ENCODE measurements around the gene PLSCR5.

The PLSCR5 gene, protein sequence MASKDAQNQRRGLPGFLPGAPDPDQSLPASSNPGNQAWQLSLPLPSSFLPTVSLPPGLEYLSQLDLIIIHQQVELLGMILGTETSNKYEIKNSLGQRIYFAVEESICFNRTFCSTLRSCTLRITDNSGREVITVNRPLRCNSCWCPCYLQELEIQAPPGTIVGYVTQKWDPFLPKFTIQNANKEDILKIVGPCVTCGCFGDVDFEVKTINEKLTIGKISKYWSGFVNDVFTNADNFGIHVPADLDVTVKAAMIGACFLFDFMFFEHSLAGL

DNA sequence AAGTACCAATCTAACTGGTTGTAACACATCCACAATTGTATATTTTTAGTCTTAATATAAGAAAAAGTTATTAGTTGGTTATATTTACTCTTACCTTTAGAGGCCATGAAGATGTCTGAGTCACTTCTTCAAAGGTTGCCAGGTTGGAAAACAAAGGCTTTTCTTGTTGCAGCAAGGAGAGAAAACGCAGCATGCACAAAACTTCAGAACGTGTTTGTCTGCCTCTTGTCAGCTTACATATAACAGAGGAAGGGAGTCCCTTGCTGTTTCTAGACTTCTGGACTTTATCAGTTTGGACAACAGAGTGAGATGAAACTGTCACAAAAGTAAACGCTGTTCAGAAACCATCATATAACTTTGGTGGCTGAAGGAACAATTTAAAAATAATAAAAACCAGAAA is at the start of gene PLSCR5:
Gene PLSCR5 (minus strand): TSS at position 241 of the 400 bp plus-strand sequence. CDS start 134 bp downstream, at position 107.
- Mint-ChIP-seq H3K4me3 (no peak within 1 kb of the TSS), H3K36me3 (no peaks in the 10 kb centered on the region), H3K27me3 (peaks cover 7% of the 10 kb centered on the region), H3K9me3 (ENCODE audit: low read depth) (no peaks in the 10 kb centered on the region), H3K4me1 (ENCODE audit: low read depth) (no peaks in the 10 kb centered on the region), H3K27ac (no peak within 1 kb of the TSS)

DNA sequence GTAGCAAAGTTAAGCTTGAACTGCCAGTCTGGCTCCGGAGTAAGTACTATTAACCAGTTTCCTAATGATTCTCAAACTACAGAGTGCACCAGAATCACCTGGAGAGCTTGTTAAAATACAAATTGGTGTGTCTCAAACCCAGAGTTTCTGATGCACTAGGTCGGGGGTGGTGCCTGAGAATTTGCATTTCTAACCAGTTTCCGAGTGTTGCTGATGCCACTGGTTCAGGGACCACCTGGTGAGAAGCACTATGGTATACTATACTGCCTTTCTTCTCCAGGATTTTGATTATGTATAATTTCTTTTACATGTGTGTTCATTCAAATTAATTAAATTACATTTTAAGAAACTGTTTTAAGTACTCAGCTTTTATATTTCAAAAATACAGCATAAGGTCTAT is 48.8 kb upstream of the PLSCR5 start:
- Mint-ChIP-seq H3K9me3 (ENCODE audit: low read depth) (no peaks in the 10 kb centered on the region), H3K36me3 (no peaks in the 10 kb centered on the region), H3K4me3 (no peak overlapping the region), H3K4me1 (ENCODE audit: low read depth) (no peaks in the 10 kb centered on the region), H3K27ac (no peak overlapping the region), H3K27me3 (peaks cover 1% of the 10 kb centered on the region)

DNA sequence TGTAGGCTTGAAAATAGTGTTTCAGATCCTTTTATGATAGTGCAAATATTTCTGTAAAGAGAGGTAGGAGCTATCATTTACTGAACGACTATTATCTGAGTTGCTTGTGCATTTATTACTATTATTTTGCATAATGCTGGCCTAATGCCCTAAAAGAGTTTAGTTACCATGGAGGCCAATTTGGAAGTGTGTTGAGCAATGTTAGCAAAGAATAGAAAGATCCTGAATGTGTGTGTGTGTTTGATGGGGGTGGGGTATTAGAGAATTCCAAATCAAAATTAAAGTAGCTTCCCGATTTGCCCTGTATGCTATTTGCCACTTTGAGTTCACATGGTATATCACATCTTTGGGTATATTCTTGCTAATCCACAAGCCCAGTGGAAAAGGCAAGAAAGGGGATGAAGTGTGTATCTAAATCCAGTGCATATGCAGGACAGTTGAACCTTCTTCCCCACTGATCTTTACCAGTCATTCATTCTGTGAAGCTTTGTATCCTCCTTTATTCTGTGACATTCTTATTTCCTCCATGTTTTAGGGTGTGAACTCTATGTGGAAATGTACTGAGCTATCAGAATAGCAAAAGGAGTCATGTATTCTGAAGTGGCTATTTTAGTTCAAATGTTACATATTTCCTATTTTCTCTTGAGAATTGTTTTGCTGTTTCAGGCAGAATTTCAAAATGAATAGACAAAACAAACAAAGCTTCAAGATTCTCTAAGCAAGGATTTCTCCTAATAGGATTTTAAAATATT is 45.7 kb upstream of the PLSCR5 start:
- Mint-ChIP-seq H3K27ac (no peak overlapping the region), H3K27me3 (peaks cover 2% of the 10 kb centered on the region), H3K4me1 (ENCODE audit: low read depth) (no peaks in the 10 kb centered on the region), H3K4me3 (no peak overlapping the region), H3K36me3 (no peaks in the 10 kb centered on the region), H3K9me3 (ENCODE audit: low read depth) (no peaks in the 10 kb centered on the region)

DNA sequence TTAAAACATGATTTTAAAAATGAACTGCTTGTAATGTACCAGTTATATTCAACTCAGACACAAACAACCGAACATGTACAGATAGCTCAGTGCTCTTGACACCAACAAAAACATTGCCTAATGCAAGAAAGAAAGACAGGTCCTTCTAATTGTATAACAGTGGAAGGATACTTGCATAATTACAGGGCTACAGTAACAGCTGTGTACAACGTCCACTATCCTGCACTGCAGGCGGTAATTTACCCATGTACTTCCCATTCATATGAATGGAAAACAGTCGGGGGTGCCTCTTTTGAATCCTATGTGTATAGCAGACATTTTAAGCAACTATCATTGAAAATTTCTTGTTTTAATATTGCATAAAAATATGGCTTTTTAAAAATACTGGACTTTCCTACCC is 41.1 kb upstream of the PLSCR5 start:
- Mint-ChIP-seq H3K36me3 (no peaks in the 10 kb centered on the region), H3K27me3 (peaks cover 11% of the 10 kb centered on the region)

DNA sequence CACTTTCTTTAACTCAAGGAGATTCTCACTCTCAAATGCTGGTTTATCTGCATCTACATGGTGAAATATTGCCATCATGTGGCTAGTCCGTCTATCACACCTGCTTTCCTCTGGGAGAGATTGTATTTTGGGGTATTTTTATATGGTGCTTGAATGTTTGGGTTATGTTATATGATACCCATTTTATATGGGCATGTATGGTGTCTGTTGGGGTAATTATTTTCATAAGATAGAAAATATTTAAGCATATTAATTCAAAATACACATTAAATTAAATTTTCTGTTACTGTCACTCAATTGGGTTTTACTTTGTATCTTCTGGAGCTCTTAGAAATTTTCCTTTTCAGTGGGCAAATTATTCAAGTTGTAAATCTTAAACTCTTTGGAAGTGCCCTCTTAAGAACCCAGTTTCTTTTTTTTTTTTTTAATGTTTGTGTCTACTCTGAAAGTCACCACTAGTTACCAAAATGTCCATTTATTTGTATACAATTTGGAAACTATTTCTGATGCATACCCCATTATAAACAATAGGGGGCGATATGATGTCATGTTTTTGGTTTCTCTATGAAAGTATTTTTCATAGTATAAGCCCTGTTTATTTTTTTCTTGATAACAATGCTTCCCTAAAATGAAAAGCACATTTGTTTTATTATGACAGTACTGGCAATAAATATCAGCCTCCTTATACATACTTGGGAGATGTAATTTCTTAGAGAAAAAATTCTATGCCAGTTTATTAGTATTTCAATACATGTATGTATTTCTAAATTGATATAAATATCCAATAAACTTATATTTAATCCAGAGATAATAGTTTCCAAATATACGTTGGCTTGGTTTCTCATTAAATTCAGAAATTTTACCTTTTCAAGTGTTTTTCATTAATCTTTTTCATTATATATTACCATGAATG is 36.1 kb upstream of the PLSCR5 start:
- H3K36me3 Mint-ChIP-seq, result no peaks in the 10 kb centered on the region

More for the DNA sequence above, 41.1 kb upstream of the PLSCR5 start:
- no peaks in the 10 kb centered on the region for H3K9me3 Mint-ChIP-seq (ENCODE audit: low read depth)
- no peak overlapping the region for H3K27ac Mint-ChIP-seq
- H3K4me3 Mint-ChIP-seq, result no peak overlapping the region
- H3K4me1 Mint-ChIP-seq (ENCODE audit: low read depth), result no peaks in the 10 kb centered on the region

DNA sequence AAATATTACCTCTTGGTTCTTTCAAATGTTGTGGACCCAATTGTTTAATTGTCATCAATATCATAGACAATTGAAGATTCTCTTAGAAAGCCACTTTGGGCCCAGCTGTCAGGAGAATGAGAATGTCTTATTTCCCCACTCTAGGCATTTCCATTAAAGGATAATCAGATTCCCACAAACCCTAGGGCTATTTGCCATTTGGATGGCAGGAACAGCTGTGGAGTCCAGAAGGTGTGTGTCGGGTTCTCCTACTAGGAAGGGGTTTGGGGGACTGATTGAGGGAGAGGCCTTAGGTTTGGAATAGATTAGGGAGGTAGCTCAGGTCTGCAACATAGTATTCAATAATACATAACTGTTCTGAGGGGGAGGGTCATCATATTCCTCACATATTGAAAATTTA is 35.2 kb upstream of the PLSCR5 start:
- no peak overlapping the region for H3K4me3 Mint-ChIP-seq
- no peaks in the 10 kb centered on the region for H3K9me3 Mint-ChIP-seq (ENCODE audit: low read depth)
- H3K4me1 Mint-ChIP-seq (ENCODE audit: low read depth), result no peaks in the 10 kb centered on the region
- H3K27me3 Mint-ChIP-seq, result peaks cover 8% of the 10 kb centered on the region
- no peaks in the 10 kb centered on the region for H3K36me3 Mint-ChIP-seq
- H3K27ac Mint-ChIP-seq, result no peak overlapping the region

More for the DNA sequence above, 36.1 kb upstream of the PLSCR5 start:
- Mint-ChIP-seq H3K9me3 (ENCODE audit: low read depth) (no peaks in the 10 kb centered on the region), H3K4me3 (no peak overlapping the region), H3K27me3 (peaks cover 10% of the 10 kb centered on the region), H3K27ac (no peak overlapping the region), H3K4me1 (ENCODE audit: low read depth) (no peaks in the 10 kb centered on the region)

DNA sequence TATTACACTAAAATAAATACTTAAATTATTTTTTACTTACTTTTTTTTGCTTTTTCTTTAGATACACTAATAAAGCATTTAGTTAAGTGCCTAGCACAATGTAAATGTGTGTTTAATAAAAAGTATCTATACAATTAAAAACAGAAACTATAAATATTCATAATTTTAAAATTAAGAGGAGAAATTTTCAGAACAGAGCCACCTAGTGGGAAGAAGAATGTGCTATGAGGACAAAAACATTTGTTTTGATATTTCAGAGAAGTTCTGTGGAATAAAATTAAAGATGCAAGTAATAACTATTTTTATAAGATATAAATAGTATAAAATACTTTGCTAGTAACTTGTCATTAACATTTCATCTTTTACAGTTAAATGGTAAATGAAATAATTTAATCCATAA is 33.6 kb upstream of the PLSCR5 start:
- Mint-ChIP-seq H3K4me1 (ENCODE audit: low read depth) (no peaks in the 10 kb centered on the region), H3K9me3 (ENCODE audit: low read depth) (no peaks in the 10 kb centered on the region), H3K36me3 (no peaks in the 10 kb centered on the region), H3K27ac (no peak overlapping the region), H3K4me3 (no peak overlapping the region), H3K27me3 (peaks cover 5% of the 10 kb centered on the region)

DNA sequence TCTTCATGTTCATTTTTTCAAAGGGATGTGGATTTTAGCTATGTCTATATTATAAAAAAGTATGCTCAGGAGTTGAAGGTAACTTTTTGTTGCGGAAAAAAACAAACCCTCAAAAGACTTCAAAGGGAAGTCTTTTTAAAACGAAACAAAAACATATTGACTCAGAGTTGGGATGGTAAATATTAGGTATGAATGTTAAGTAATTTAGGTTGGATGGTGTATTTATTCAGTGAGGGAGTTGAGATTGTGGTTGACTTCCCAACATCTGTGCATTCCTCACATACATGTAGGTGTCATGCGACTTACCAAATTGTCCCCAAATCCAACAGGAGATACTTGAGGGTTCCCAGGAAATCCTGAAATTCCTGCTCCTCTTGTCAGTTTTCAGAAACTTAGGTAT is 32.7 kb upstream of the PLSCR5 start:
- H3K4me3 Mint-ChIP-seq, result no peak overlapping the region
- no peaks in the 10 kb centered on the region for H3K27me3 Mint-ChIP-seq
- H3K27ac Mint-ChIP-seq, result no peak overlapping the region
- no peaks in the 10 kb centered on the region for H3K9me3 Mint-ChIP-seq (ENCODE audit: low read depth)
- H3K36me3 Mint-ChIP-seq, result no peaks in the 10 kb centered on the region
- no peaks in the 10 kb centered on the region for H3K4me1 Mint-ChIP-seq (ENCODE audit: low read depth)

DNA sequence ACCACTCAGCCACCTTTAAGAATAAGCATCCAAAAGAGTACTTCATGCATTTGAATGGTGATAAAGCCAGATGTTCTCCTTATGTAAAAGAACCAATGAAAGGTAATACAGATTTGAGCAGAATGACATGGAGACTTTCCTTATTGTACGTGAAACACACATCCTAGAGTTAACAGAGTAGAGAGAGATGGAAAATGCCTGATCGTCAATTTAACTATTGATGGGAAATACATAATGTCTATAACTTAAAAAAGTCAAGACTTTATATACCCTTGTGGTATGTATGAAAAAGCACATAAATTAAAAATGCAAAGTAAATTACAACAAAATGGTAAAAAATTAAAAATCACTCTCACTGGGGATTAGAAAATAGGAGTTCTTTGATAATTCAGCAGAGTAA is 31.7 kb upstream of the PLSCR5 start:
- H3K27ac Mint-ChIP-seq, result no peak overlapping the region
- peaks cover 2% of the 10 kb centered on the region for H3K27me3 Mint-ChIP-seq

DNA sequence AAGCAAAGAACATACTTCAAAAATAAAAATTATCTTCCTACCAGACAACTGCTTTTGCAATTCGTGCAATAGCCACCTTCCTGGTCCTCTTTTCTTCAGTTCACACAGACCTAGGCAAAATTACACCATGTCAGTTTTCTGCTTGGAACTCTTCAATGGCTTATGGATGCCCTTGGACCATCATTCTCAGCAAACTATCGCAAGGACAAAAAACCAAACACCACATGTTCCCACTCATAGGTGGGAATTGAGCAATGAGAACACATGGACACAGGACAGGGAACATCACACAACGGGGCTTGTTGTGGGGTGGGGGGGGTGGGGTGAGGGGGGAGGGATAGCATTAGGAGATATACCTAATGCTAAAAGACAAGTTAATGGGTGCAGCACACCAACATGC is 29.2 kb upstream of the PLSCR5 start:
- Mint-ChIP-seq H3K9me3 (ENCODE audit: low read depth) (no peaks in the 10 kb centered on the region), H3K4me3 (no peak overlapping the region), H3K4me1 (ENCODE audit: low read depth) (no peaks in the 10 kb centered on the region), H3K27me3 (peaks cover 2% of the 10 kb centered on the region), H3K36me3 (no peaks in the 10 kb centered on the region), H3K27ac (no peak overlapping the region)

More for the DNA sequence above, 31.7 kb upstream of the PLSCR5 start:
- Mint-ChIP-seq H3K4me1 (ENCODE audit: low read depth) (no peaks in the 10 kb centered on the region), H3K9me3 (ENCODE audit: low read depth) (no peaks in the 10 kb centered on the region), H3K36me3 (no peaks in the 10 kb centered on the region), H3K4me3 (no peak overlapping the region)

DNA sequence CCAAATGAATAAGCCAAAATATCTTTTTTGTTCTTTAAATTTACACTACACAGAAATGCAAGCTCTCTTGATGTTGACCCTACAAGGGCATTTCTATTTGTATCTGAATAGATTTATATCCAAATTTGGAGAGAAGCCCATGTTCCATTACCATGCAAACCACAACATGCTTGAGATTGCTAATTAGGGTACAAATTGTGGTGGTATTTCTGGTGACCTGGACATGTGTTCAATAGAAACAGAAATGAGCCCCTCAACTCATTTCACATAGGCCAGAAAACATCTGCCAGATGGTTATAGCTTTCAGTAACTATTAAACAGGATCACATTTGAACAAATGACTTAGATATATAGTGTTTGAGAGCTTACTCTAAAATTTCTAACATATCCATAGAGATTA is 23.5 kb upstream of the PLSCR5 start:
- Mint-ChIP-seq H3K36me3 (no peaks in the 10 kb centered on the region), H3K4me1 (ENCODE audit: low read depth) (peaks cover 2% of the 10 kb centered on the region), H3K27me3 (peaks cover 2% of the 10 kb centered on the region), H3K4me3 (no peak overlapping the region), H3K9me3 (ENCODE audit: low read depth) (no peaks in the 10 kb centered on the region), H3K27ac (no peak overlapping the region)

DNA sequence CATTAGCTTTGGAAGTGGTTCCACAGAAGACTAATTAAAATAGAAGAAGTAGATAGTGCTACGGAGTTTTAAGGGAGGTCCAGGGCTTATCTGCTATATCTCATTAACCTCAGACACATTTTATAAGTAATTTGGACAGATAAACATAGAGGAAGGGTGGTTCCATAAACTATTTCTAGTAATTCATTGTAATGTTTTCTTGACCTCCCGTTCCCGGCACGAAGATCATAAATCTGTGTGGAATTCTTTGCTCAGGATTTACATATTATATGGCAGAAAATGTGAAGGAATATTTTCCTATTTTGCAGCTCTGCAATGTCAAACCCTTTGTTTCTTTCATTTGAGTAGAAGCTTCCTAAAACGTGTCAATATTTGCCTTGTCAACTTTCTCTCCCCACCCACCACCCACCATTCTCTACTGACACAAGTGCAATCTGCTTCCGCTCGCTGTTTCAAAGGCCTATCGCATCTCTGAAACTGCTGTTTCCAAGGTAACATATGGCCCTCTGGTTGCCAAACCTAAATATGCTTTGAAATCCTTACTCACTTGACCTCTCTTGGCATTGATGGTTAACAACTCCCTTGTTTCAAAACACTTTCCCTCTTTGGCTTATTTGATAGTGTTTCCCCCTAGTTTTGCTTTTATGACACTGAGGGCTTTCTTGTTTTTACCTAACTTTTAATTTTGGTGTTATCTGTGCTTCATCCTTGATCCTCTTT is 21.4 kb upstream of the PLSCR5 start:
- peaks cover 2% of the 10 kb centered on the region for H3K4me1 Mint-ChIP-seq (ENCODE audit: low read depth)
- H3K9me3 Mint-ChIP-seq (ENCODE audit: low read depth), result no peaks in the 10 kb centered on the region
- H3K27me3 Mint-ChIP-seq, result no peaks in the 10 kb centered on the region
- no peak overlapping the region for H3K4me3 Mint-ChIP-seq
- no peaks in the 10 kb centered on the region for H3K36me3 Mint-ChIP-seq
- H3K27ac Mint-ChIP-seq, result no peak overlapping the region

DNA sequence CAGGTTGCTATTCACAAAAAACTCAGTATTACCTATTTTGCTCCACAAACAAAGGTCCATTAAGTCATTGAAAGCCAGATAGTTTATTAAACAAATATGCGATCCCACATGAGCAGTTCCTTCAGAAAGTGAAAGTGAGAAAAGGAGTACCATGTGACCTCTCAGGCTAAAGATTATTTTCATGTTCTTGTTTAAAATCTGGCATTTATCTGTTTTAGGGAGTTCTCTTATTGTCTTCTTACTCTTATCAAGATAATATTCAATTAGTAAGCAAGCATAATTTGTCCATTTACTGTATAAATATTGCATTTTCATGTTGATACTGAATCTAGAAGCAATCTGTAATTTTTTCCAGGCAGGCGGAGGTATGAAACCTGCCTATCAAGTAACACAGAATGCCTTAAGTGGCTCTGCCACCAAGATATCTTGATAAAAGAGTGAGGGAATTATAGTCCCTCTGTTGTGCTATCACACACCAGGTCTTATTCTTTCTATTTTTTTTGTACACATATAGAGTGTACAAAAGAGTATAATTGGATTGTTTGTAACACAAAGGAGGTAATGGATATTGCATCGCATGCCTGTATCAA is 20.1 kb upstream of the PLSCR5 start:
- peak overlapping the region; percentile 3 for H3K4me3 Mint-ChIP-seq
- H3K36me3 Mint-ChIP-seq, result no peaks in the 10 kb centered on the region
- no peaks in the 10 kb centered on the region for H3K9me3 Mint-ChIP-seq (ENCODE audit: low read depth)
- no peaks in the 10 kb centered on the region for H3K27me3 Mint-ChIP-seq
- peaks cover 2% of the 10 kb centered on the region for H3K4me1 Mint-ChIP-seq (ENCODE audit: low read depth)
- H3K27ac Mint-ChIP-seq, result no peak overlapping the region

DNA sequence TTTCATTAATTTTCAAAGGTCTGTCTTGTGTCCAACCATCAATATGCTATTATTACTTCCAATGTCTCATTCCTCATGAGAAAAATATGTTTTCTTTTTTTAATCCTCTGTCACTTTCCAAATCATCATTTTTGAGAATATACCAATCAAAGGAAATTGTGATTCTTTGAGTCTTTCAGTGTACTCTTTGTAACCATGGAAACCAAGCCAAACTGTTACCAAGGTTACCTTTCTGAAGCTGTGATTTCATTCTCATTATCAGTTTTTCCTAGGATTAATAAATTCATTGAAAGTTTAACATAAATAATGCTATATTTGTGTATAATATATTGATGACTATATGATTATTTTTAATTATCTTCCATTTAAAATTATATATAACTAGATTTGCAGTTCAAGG is 16.6 kb upstream of the PLSCR5 start:
- H3K4me1 Mint-ChIP-seq (ENCODE audit: low read depth), result peaks cover 2% of the 10 kb centered on the region
- no peaks in the 10 kb centered on the region for H3K9me3 Mint-ChIP-seq (ENCODE audit: low read depth)
- no peak overlapping the region for H3K4me3 Mint-ChIP-seq
- H3K27me3 Mint-ChIP-seq, result no peaks in the 10 kb centered on the region
- no peaks in the 10 kb centered on the region for H3K36me3 Mint-ChIP-seq
- H3K27ac Mint-ChIP-seq, result no peak overlapping the region
